ENCODE data around the gene ACMSD.

GRCh38 chr2:134933732-134934131 lies 95.3 kb downstream of the ACMSD start:
- no peak for TF ChIP-seq CTCF (conservative IDR thresholded peaks at IDR 0.05; ENCODE audit: low read depth in 2 of 2)
- TF ChIP-seq POLR2AphosphoS5 (IDR thresholded peaks at IDR 0.05; ENCODE audit: low read depth) = no peak
- TF ChIP-seq EZH2 (IDR thresholded peaks at IDR 0.05; ENCODE audit: low read depth, unreplicated experiment) = no peak
- TF ChIP-seq REST (IDR thresholded peaks at IDR 0.05; ENCODE audit: unreplicated experiment) = no peak
- TF ChIP-seq ZNF331 (CRISPR knock-in tag; IDR thresholded peaks at IDR 0.05; ENCODE audit: low read depth) = no peak
- TF ChIP-seq EZH2phosphoT487 (IDR thresholded peaks at IDR 0.05; ENCODE audit: unreplicated experiment) = no peak
- no peak for TF ChIP-seq NANOG (IDR thresholded peaks at IDR 0.05; ENCODE audit: borderline replicate concordance)
- no peak for TF ChIP-seq JUNB (IDR thresholded peaks at IDR 0.05; ENCODE audit: unreplicated experiment)
- TF ChIP-seq ZNF114 (CRISPR knock-in tag; IDR thresholded peaks at IDR 0.05) = no peak

All from GM23338 (cell line).